RWPE1 (cell line): ENCODE results near the gene ASIC4.
A peak's percentile ranks its signal among the peaks of the same experiment; 100 is the strongest.

ENCODE experiments used
- CTCF ChIA-PET: fragments of 350-600 bp; sonication (Branson Sonifier 250); formaldehyde crosslinking; extraction: SDS; loops from one replicate; lab custom pipeline; 2021; lab: Yijun Ruan, JAX
- POLR2A ChIA-PET: fragments of 400-600 bp; formaldehyde crosslinking; extraction: SDS; loops from one replicate; lab custom pipeline; 2020; ENCODE audit warnings: antibody characterized with exemption; ENCODE audit not compliant: low non-redundant PET; lab: Yijun Ruan, JAX
- DNase-seq: peaks from one replicate; pipeline ENCODE4 v3.0.0; 2012; ENCODE audit warnings: low spot score
- H3K27ac ChIP-seq: fragments of 450-650 bp; 2 replicates; pipeline ENCODE4 v1.5.1; 2017
- CTCF ChIP-seq: fragments of 450-650 bp; conservative IDR thresholded peaks from 2 replicates; pipeline ENCODE4 v1.5.1; 2017; ENCODE audit warnings: low read depth, mild to moderate bottlenecking

The ASIC4 gene

DNA sequence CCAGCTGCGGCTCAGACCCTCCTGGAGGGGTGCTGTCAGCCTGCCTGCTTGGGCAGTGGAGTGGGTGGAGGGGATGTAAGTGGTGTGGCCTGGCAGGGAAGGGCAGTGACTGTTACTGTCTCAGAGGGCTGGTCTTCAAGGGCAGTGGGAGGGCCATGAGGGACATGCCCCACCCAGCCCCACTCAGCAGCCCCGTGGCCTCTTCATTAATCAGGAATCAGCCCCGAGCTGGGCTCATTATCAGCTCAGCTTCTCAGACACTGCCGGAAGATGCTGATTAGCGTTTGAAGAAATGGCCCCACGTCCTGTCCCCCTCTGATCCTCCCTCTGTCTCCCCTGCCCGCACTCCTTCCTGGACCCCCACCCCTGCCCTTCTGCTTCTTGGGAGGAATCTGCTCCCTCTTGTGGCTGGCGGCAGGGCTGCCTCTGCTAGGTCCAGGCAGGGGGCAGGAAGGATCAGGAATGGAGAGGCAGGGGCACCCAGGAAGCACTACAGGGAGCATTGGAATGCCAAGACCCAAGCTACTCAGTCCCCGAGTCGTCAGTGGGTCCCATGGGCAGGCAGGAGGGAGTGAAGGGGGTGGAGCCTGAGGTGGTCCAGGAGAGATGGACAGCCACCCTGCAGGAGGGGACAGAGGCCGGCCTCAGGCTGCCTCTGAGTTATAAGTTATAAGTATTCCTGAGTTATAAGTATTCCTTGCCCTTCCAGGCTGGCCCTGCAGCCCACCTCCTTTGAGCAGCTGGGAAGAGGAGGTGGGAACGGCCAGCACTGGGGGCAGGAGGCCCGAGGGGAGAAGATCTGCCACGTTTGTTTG, 7.0 kb downstream of the ASIC4 start:
- peak overlapping the region; percentile 50; the same call in 1 of the 2 replicates for H3K27ac ChIP-seq
- ChIA-PET CTCF (interaction anchor here (1.0 to 3.8 kb wide), 4 partner anchors 9 to 85 kb away, joined by 3 to 10 read pairs (median 6); no protein-coding TSS in a partner anchor), POLR2A (no interaction called here)
- DNase-seq, result peak; percentile 42
- no peak; the same call in 1 of the 2 replicates for TF ChIP-seq CTCF

- POLR2A ChIA-PET, result interaction anchor here (0.6 kb wide), 1 partner anchor 119 kb away, joined by 3 read pairs; no protein-coding TSS in a partner anchor
Measured at GRCh38 chr2:219522111-219523030, 8.1 kb downstream of the ASIC4 start.

DNA sequence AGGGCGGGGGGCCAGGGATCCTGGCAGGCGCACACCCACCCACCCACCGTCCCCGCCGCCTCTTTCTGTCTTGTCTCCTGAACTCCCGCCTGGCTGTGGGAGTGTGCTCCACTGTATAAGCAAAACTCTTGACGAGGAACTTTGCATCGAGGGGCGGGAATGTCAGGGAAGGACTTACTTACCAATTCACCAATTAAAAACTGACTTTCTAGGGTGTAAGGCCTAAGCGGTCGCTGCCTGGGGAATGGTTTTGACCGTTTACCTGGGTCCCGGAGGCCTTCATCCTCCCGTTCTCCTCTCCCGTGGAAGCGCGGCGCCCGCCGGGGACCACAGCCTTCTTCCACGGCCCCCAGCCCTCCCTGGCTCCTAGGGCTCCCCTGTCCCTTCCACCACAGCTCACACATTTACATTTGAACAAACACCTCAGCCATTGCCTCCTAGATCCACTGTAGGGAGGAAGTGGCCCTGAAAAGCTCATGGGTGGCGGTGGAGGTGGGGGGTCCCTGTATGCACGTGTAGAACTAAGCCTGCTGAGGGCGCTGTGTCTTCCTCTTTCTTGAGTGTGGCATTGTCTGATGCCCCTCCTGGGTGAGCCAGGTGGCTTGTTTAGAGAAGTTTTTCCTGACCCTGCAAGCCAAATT, 8.9 kb downstream of the ASIC4 start:
- H3K27ac ChIP-seq, result no peak overlapping the region; the same call in 1 of the 2 replicates
- no peak for TF ChIP-seq CTCF
- no peak for DNase-seq
- POLR2A ChIA-PET, result no interaction called here
- CTCF ChIA-PET, result interaction anchor here (0.6 to 1.2 kb wide), 2 partner anchors 13 to 132 kb away, joined by 3 read pairs; no protein-coding TSS in a partner anchor

More at GRCh38 chr2:219522111-219523030, 8.1 kb downstream of the ASIC4 start:
- CTCF ChIA-PET, result interaction anchor here (0.5 kb wide), 1 partner anchor 227 kb away, joined by 3 read pairs; no protein-coding TSS in a partner anchor
- TF ChIP-seq CTCF, result no peak
- peak; percentile 74 for DNase-seq
- H3K27ac ChIP-seq, result peak overlapping the region; percentile 50

DNA sequence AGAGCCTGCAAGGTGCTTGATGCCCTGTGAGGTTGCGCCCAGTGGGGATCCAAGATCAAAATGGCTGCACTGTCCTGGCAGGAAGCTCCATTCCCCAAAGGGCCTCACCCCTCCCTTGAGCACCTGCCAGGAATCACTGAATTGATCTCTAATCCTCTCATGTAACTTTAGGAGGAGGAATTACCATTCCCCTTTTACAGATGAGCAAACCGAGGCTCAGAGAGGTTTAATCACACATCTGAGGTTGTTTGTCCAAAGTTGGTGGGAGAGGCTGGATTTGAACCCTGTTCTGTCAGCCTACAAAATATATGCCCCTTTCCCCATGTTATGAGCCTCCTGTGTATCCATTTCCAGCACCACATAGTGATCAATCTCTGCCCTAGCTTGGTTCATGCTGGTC, 10.5 kb downstream of the ASIC4 start:
- ChIA-PET CTCF (no interaction called here), POLR2A (no interaction called here)
- no peak overlapping the region for H3K27ac ChIP-seq
- no peak for DNase-seq
- no peak for TF ChIP-seq CTCF

DNA sequence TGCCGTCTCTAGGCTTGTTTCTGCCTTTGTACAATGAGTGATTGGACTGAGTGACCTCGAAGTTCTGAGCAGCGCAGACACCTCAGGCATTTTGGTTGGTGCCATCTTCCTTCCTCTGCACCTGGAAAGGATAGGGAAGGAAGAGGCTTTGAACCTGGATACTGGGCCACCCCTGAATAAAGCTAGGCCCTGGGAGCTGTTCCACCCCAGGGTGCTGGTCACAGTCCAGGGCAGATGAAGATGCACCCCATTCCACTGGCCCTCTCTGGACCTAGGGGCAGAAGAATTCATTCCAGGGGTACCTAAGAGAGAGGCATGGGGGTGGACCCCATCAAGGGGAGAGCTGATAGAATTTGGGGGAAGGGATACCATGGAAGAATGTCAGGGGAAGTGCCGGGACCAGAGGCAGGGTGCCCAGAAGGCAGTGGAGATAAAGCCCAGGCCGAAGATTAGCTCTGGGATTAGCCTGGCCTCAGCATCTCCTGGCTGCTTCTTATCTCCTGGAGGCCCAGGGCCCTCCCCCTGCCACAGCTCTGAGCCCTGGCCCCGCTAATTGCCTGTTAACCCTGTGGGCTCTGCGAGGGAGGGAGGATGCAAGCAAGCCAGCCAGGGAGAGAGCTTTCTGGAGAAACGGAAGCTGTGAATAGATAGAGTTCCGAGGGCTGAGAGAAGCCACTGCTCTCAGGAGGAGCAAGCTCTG, 11.4 kb downstream of the ASIC4 start:
- TF ChIP-seq CTCF, result no peak

More for the DNA sequence above, 11.4 kb downstream of the ASIC4 start:
- POLR2A ChIA-PET, result no interaction called here
- CTCF ChIA-PET, result interaction anchor here (0.6 to 0.9 kb wide), 2 partner anchors 12 to 116 kb away, joined by 3 read pairs; no protein-coding TSS in a partner anchor
- no peak for DNase-seq
- H3K27ac ChIP-seq, result no peak overlapping the region
